ENCODE measurements around the gene PDIA4.
A peak's percentile ranks its signal among the peaks of the same experiment; 100 is the strongest.

Gene PDIA4

DNA sequence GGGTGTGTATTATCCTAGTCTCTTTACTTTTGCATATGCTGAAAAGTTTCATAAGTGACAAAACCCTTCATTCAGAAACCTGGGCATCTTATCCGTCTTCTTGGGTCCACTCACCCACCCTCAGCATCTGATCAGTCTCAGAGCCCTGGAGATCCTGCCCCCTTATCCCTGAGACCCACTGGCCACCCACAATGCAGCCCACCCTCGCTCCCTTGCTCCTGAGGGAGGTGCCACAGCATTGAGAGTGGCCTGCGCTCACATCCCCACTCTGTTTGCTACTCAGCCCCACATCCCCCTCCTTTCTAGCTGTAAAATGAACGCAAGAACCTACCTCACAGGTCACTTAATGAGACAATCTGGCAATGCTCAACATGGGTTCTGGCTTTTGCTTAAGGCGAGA lies 27.3 kb downstream of the PDIA4 start:
- no peaks in the 10 kb centered on the region for H3K9me3 ChIP-seq (ENCODE audit: control insufficient read depth, low read depth, low read length)
- H3K36me3 ChIP-seq (ENCODE audit: control insufficient read depth, low read depth, low read length): peaks cover 32% of the 10 kb centered on the region
- no peak overlapping the region for H3K4me3 ChIP-seq (ENCODE audit: low read length)

DNA sequence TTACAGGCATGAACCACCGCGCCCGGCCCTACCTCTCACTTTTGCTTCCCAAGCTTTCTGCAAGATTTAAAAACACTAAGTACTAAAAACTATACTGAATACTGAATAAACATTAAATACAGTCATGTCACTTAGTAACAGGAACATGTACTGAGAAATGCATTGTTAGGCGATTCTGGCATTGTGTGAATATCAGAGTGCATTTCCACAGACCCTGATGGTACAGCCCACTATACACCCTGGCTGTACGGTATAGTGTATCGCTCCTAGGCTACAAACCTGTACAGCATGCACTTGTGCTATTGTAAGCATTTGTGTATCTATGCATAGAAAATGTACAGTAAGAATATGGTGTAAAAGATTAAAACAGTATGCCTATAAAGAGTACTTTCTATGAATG lies 29.1 kb downstream of the PDIA4 start:
- H3K9ac ChIP-seq (ENCODE audit: low read length): no peak overlapping the region
- peaks cover 18% of the 10 kb centered on the region for H3K36me3 ChIP-seq (ENCODE audit: control insufficient read depth, low read depth, low read length)
- no peaks in the 10 kb centered on the region for H3K4me1 ChIP-seq (ENCODE audit: control insufficient read depth, low read depth, low read length)
- H3K4me3 ChIP-seq (ENCODE audit: low read length): no peak overlapping the region
- H3K9me3 ChIP-seq (ENCODE audit: control insufficient read depth, low read depth, low read length): no peaks in the 10 kb centered on the region
- no peaks in the 10 kb centered on the region for H3K27me3 ChIP-seq (ENCODE audit: control insufficient read depth, insufficient read depth, low read length)
- H3K27ac ChIP-seq (ENCODE audit: low read length): no peak overlapping the region

More for the DNA sequence above, 27.3 kb downstream of the PDIA4 start:
- Histone ChIP-seq H3K4me1 (ENCODE audit: control insufficient read depth, low read depth, low read length) (no peaks in the 10 kb centered on the region), H3K9ac (ENCODE audit: low read length) (no peak overlapping the region), H3K27ac (ENCODE audit: low read length) (no peak overlapping the region), H3K27me3 (ENCODE audit: control insufficient read depth, insufficient read depth, low read length) (no peaks in the 10 kb centered on the region)

DNA sequence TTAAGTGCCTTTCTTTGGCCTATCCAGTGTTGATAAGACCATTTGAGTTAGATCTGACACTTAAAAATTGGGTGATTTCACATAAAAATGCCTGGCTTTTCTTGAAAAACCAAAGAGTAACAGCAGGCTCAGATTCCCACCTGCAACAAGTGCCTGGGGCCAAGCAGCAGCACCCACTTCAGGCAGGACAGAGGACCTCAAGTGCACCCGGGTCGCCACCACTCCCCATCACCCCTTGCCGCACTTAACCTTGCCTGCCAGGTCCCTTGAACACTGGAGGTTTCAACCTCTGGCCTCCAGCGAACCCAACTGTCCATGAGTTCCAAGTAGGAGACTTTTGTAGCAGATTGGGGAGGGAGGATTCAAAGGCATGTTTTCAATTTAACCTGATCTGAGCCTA lies 30.8 kb downstream of the PDIA4 start:
- H3K4me3 ChIP-seq (ENCODE audit: low read length): no peak overlapping the region
- H3K36me3 ChIP-seq (ENCODE audit: control insufficient read depth, low read depth, low read length): peaks cover 2% of the 10 kb centered on the region
- no peak overlapping the region for H3K9ac ChIP-seq (ENCODE audit: low read length)
- no peaks in the 10 kb centered on the region for H3K4me1 ChIP-seq (ENCODE audit: control insufficient read depth, low read depth, low read length)
- no peak overlapping the region for H3K27ac ChIP-seq (ENCODE audit: low read length)
- no peaks in the 10 kb centered on the region for H3K27me3 ChIP-seq (ENCODE audit: control insufficient read depth, insufficient read depth, low read length)
- no peaks in the 10 kb centered on the region for H3K9me3 ChIP-seq (ENCODE audit: control insufficient read depth, low read depth, low read length)

DNA sequence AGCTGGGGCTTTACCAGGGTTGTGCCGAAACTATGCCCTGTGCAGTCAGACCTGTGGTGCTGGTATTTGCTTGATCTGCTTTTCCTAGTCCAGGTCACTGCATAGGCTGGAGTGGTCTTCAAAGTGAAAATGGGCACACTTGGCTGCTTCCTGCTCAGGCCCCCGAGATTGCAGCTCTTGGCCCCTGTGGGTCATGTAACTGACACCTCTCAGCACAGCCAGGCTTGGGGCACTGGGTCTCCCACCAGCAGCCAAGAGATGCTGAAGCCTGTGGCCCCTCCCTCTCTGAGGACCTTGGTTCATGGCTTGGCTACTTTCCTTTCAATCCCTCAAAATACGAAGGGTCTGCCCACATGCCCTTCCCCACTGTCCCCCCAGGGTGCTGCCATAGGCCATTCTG lies 33.7 kb downstream of the PDIA4 start:
- Histone ChIP-seq H3K27ac (ENCODE audit: low read length) (no peak overlapping the region), H3K36me3 (ENCODE audit: control insufficient read depth, low read depth, low read length) (no peaks in the 10 kb centered on the region), H3K4me3 (ENCODE audit: low read length) (no peak overlapping the region), H3K4me1 (ENCODE audit: control insufficient read depth, low read depth, low read length) (no peaks in the 10 kb centered on the region), H3K9ac (ENCODE audit: low read length) (no peak overlapping the region), H3K9me3 (ENCODE audit: control insufficient read depth, low read depth, low read length) (no peaks in the 10 kb centered on the region), H3K27me3 (ENCODE audit: control insufficient read depth, insufficient read depth, low read length) (no peaks in the 10 kb centered on the region)

DNA sequence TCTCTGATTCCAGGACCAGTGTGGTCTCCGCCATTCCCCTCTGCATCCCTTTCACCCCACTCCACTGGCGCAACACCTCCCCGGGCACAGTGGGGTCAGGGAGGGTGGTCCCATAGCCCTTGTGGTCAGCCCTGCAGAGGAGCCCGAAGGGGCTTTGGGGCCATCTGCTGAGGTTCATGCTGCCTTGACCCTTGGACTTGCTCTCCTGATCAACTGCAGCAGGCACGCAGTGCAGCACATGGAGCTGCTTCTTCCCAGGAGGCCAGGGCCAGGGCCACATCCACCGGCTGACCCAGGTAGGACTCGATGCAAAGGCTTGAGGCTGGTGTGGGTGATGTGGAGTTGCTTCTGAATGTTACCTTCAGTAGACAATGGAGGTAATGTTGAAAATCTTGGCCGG lies 35.1 kb downstream of the PDIA4 start:
- H3K36me3 ChIP-seq (ENCODE audit: control insufficient read depth, low read depth, low read length): no peaks in the 10 kb centered on the region
- H3K9me3 ChIP-seq (ENCODE audit: control insufficient read depth, low read depth, low read length): no peaks in the 10 kb centered on the region
- H3K9ac ChIP-seq (ENCODE audit: low read length): no peak overlapping the region

DNA sequence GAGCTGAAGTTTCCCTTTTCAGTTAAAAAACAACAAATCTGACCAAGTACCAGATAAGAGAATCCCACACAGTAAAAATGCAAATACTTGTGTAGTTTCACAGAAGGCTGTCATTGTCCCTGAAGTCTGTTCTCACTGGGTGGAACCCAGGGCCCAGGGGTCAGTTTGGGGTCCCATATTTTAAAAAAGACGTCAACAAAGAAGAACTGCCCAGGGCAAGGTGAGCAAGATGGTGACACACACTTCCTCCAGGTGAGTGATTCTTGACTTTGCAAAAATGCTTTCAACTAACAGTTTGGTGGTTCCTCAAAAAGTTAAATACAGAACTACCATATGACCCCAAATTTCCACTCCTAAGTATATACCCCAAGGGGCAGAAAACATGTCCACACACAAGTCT lies 36.8 kb downstream of the PDIA4 start:
- peaks cover 8% of the 10 kb centered on the region for H3K4me1 ChIP-seq (ENCODE audit: control insufficient read depth, low read depth, low read length)

More for the DNA sequence above, 35.1 kb downstream of the PDIA4 start:
- Histone ChIP-seq H3K4me3 (ENCODE audit: low read length) (no peak overlapping the region), H3K4me1 (ENCODE audit: control insufficient read depth, low read depth, low read length) (peaks cover 6% of the 10 kb centered on the region), H3K27ac (ENCODE audit: low read length) (no peak overlapping the region), H3K27me3 (ENCODE audit: control insufficient read depth, insufficient read depth, low read length) (no peaks in the 10 kb centered on the region)

DNA sequence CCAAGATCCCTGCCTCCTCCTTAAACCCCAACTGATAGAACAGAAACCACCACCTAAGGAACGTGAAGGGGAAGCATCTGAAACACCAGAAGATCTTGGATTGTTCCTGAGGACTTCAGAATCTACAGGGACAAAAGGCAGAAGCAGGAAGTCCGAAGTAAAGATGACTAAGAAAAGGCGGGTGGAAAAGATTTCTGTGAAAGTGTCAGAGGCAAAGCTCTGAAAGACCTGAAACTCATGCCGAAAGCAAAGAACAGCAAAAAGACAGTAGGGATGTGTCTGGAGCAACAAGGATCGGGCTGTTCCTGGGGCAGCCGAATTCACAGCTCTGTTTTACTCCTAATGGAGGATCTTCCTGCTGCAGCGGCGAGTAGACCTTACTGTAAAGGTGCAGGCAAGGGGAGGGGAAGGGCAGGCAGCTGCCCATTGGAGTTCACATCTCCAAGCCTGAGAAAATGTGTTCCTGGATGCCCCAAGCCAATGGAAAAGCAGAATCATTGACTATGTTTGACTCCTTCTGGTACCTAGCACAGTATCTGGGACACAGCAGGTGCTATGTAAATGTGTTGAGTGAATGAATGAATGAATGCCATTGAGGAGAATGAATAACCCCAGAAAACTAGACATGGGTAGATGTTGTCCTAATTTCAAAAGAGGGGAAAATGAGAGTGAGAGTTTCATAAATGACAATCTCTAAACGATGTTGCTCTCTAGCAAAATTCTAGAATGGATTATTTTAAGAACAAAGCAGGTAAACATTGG lies 40.4 kb downstream of the PDIA4 start:
- H3K27ac ChIP-seq (ENCODE audit: low read length): peak overlapping the region; percentile 25
- no peaks in the 10 kb centered on the region for H3K36me3 ChIP-seq (ENCODE audit: control insufficient read depth, low read depth, low read length)
- no peaks in the 10 kb centered on the region for H3K9me3 ChIP-seq (ENCODE audit: control insufficient read depth, low read depth, low read length)
- H3K9ac ChIP-seq (ENCODE audit: low read length): peak overlapping the region; percentile 71
- H3K27me3 ChIP-seq (ENCODE audit: control insufficient read depth, insufficient read depth, low read length): no peaks in the 10 kb centered on the region
- H3K4me3 ChIP-seq (ENCODE audit: low read length): peak overlapping the region; percentile 82
- peaks cover 14% of the 10 kb centered on the region for H3K4me1 ChIP-seq (ENCODE audit: control insufficient read depth, low read depth, low read length)

More for the DNA sequence above, 36.8 kb downstream of the PDIA4 start:
- H3K9ac ChIP-seq (ENCODE audit: low read length): no peak overlapping the region
- no peak overlapping the region for H3K27ac ChIP-seq (ENCODE audit: low read length)
- no peaks in the 10 kb centered on the region for H3K9me3 ChIP-seq (ENCODE audit: control insufficient read depth, low read depth, low read length)
- H3K4me3 ChIP-seq (ENCODE audit: low read length): no peak overlapping the region
- H3K36me3 ChIP-seq (ENCODE audit: control insufficient read depth, low read depth, low read length): no peaks in the 10 kb centered on the region
- no peaks in the 10 kb centered on the region for H3K27me3 ChIP-seq (ENCODE audit: control insufficient read depth, insufficient read depth, low read length)

DNA sequence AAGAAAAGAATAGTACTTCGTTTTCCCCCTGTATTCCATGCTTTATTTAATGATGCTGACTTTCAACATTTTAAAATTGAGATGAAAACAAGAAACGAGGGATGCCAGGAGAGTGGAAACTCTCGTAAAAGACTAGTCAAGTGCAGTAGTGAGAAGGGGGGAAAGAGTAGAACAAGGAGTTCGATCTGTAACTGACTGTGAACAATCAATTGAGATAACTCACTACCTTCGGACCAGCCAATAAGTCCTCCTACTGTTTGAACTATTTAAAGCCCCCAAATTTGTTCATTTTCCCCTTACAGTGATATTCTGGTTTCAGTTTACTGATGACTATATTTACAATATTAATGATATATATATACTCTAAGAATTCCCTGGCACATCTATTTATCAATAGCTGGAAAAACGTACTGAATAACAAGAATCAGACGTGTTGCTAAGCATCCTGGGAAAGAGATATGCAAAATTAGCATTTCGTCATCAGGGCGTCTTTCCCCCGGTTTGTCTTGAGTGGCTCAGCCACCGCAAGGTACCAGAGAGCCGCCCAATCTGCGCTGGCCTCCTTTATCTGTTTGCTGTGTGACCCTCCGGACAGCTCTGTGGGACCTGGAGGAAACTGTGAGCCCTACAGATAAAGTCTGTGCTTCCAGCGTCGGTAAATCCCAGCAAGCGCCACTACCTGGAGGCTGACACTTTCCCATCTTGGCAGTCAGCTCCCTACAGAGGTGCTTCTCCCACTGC lies 41.1 kb downstream of the PDIA4 start:
- Histone ChIP-seq H3K27me3 (ENCODE audit: control insufficient read depth, insufficient read depth, low read length) (no peaks in the 10 kb centered on the region), H3K36me3 (ENCODE audit: control insufficient read depth, low read depth, low read length) (no peaks in the 10 kb centered on the region), H3K27ac (ENCODE audit: low read length) (peak overlapping the region; percentile 25), H3K9me3 (ENCODE audit: control insufficient read depth, low read depth, low read length) (no peaks in the 10 kb centered on the region), H3K9ac (ENCODE audit: low read length) (peak overlapping the region; percentile 71), H3K4me3 (ENCODE audit: low read length) (peak overlapping the region; percentile 82), H3K4me1 (ENCODE audit: control insufficient read depth, low read depth, low read length) (peaks cover 14% of the 10 kb centered on the region)

DNA sequence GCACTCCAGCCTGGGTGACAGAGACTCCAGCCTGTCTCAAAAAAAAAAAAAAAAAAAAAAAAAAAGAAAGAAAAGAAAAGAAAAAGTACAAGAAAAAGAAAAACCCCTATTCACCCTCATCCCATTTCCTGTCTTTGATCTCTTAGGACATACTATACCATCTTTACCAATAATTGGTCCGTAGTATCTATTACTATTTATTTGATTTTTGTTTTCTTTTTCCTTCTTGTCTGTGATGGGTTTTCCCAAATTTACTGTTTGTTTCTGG lies 41.6 kb downstream of the PDIA4 start:
- no peak overlapping the region for H3K9ac ChIP-seq (ENCODE audit: low read length)
- no peak overlapping the region for H3K27ac ChIP-seq (ENCODE audit: low read length)
- H3K4me1 ChIP-seq (ENCODE audit: control insufficient read depth, low read depth, low read length): peaks cover 14% of the 10 kb centered on the region
- no peaks in the 10 kb centered on the region for H3K36me3 ChIP-seq (ENCODE audit: control insufficient read depth, low read depth, low read length)
- H3K4me3 ChIP-seq (ENCODE audit: low read length): peak overlapping the region; percentile 82
- H3K9me3 ChIP-seq (ENCODE audit: control insufficient read depth, low read depth, low read length): no peaks in the 10 kb centered on the region
- H3K27me3 ChIP-seq (ENCODE audit: control insufficient read depth, insufficient read depth, low read length): no peaks in the 10 kb centered on the region

DNA sequence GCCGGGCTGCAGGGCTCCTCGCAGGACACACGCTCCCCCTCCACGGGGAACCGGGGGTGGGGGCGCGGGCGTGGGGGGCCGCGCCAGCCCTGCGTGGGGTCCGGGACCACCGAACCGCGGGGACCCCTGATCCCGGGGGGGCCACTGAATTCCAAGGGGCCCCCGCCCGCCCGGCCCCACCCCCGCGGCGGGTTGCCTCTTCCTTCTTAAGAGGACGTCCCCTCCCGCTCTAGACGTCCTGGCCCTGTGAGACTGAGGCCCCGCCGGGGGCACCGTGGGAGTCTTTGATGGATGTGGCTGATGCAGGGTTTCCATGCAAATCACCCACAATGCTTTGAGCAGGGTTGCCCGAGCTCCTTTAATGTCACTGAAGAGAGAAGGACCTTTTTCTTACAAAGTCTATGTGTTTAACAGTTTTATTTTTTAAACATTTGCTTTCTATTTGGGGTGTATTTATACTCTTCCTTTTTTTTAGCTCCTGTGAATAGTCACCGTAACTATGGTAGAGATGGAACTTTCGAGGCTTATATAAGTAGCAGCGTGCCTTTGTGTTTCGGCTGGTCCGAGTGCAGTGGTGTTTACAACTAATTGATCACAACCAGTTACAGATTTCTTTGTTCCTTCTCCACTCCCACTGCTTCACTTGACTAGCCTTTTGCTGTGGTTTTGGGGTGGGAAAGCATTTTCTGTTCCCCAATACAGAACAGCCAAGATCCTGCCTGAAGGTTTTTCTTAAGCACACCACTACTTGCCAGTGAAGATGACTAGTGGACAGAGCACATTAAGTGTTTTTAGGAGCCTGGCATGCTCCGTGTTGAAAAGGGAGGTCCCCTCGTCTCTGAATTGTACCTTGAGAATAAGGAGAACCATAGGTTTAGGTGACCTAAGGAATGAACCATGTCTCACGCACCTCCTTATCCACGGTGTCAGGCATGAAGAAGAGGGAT lies 44.8 kb downstream of the PDIA4 start:
- peak overlapping the region; percentile 74 for H3K27ac ChIP-seq (ENCODE audit: low read length)
- H3K27me3 ChIP-seq (ENCODE audit: control insufficient read depth, insufficient read depth, low read length): no peaks in the 10 kb centered on the region
- H3K9me3 ChIP-seq (ENCODE audit: control insufficient read depth, low read depth, low read length): no peaks in the 10 kb centered on the region
- H3K4me1 ChIP-seq (ENCODE audit: control insufficient read depth, low read depth, low read length): peaks cover 11% of the 10 kb centered on the region
- H3K9ac ChIP-seq (ENCODE audit: low read length): peak overlapping the region; percentile 70
- peak overlapping the region; percentile 83 for H3K4me3 ChIP-seq (ENCODE audit: low read length)
- H3K36me3 ChIP-seq (ENCODE audit: control insufficient read depth, low read depth, low read length): no peaks in the 10 kb centered on the region

DNA sequence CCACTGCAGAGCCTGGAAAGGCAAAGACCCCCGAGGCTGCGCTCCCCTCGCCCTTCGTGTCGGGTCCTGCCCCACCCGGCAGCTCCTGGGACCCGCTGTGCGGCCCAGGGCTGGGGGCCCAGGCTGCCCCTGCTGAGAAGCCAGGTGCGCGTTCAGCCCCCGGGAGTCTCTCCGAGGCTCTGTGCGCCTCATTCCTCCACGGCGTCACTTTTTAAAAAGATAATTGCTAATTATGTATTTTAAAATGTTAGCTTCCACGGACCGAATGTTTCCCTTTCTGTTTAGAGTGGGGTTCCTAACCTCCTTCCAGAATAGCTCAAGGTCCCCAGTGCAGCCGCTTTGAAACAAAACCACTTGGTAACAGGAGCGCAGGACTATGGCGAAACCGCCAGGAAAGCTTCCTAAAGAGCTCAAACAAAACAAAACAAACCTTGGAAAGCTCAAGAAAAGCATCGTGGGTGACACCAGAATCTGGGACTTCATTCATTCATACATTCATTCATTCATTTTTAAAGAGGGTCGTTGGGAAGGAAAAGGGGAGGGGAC lies 45.6 kb downstream of the PDIA4 start:
- Histone ChIP-seq H3K4me3 (ENCODE audit: low read length) (peak overlapping the region; percentile 83), H3K27me3 (ENCODE audit: control insufficient read depth, insufficient read depth, low read length) (no peaks in the 10 kb centered on the region), H3K9me3 (ENCODE audit: control insufficient read depth, low read depth, low read length) (no peaks in the 10 kb centered on the region), H3K27ac (ENCODE audit: low read length) (no peak overlapping the region), H3K36me3 (ENCODE audit: control insufficient read depth, low read depth, low read length) (no peaks in the 10 kb centered on the region), H3K9ac (ENCODE audit: low read length) (peak overlapping the region; percentile 70), H3K4me1 (ENCODE audit: control insufficient read depth, low read depth, low read length) (peaks cover 6% of the 10 kb centered on the region)
